GM21723 (cell line): ENCODE results near the gene KDM4F.
"Not testable (repeated sequence)": the region's sequence is repeated elsewhere in the genome, so short reads cannot be mapped to it uniquely, and the experiment has no call there.

ENCODE experiments used
- ATAC-seq: cut with Tn5 transposase; IDR thresholded peaks from one replicate; pipeline ENCODE4 v1.9.1; 2021; ENCODE audit warnings: mild to moderate bottlenecking, moderate library complexity; ENCODE audit not compliant: unreplicated experiment

Gene KDM4F

DNA sequence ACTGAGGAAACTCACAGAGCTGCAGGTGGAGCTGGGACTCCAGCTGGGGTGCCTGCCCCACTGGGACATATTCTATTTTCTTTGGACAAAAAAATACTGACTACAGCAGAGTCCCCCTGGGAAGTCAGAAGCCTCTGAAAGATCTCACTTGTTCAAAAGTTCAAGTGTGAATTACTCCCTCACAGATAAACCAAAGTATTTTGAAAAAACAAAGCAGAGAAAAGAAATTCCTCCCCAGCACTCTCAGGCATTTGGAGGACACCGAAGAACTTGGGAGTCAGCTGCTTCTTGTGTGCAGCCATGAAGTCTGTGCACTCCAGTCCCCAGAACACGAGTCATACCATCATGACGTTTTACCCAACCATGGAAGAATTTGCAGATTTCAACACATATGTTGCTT, at the start of gene KDM4F:
Gene KDM4F (plus strand): TSS at position 301 of the 400 bp plus-strand sequence.
- ATAC-seq = not testable (repeated sequence)

DNA sequence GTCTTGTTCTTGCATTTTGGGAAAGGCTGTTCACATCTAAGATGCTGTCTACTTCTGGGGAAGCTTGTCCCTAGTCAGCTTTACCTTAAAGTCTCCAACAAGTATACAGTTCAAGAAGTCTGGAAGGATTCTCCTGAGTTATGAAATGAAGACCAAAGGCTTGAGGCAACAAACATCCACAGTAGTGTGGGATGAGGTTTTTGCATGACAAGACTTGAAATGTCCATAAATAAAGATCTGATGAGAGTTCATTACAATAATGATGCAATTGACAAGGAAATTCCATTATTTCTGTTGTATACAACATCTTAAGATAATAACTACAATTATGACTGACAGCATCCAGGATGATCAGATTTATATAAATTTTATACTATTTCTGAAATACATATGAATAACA, 45.5 kb upstream of the KDM4F start:
- ATAC-seq = no peak

DNA sequence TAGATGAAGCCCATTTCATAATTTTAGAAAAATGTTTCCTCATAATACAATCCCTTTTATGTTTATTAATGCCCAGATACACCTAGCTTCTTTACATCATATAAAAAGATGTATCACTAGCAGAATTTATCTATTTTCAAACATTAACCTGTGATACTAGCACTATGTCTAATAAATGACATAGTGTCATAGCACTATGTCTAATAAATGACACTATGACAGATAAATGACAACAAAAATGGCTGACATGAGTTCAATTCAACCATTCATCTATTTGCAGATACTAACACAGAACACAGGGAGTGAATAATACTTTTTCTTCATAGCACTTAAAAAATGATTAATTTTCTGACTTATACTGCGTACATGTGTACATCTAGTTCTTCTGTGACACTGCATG, 43.6 kb upstream of the KDM4F start:
- ATAC-seq = no peak

DNA sequence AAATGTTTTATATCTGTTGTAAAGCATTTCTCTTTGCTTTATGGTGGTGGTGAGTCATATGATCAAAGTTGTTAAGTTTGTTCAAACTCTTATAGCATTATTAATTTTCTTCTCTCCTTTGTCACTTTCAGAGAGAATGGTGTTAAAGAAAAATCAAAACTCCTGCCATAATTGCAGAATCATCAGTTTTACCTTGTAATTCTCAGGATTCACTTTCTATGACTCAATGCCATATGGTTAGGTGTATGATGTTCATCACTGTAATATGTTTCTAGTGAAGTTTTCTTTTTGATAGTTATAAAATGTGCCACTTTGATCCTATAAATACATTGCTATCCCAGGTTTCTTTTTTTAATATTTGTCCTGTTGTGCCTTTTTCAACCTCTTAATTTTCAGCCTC, 37.8 kb upstream of the KDM4F start:
- no peak for ATAC-seq

DNA sequence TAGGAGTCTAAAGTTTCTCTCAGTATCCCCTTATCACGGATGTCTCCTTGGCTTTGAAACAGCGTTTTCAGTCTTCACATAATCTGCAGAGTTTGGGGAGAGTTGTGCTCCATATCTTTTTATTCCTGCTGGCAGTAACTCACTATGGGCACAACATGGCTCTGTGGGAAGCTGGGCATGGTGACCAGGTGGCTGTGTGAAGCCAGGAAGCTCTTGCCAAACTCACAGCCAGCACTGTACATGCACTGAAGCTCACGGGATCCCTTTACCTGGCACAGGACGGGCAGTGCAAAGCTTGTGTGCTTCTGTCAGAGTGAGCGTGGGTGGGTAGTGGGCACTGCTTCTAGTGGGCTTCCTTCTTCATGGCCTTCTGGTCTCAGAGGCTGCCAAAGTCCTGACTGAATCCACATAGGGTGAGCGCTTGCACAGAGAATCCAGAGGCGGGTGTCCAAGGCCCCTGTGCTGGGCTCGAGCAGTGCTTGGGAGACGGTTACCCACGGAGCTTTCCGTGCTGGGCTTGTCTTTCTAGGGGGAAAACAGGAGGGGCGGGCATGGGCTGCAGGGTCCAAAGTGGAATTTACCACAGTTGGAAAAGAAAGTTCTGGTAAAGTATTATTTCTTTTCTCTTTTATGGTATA, 34.9 kb upstream of the KDM4F start:
- ATAC-seq = no peak

DNA sequence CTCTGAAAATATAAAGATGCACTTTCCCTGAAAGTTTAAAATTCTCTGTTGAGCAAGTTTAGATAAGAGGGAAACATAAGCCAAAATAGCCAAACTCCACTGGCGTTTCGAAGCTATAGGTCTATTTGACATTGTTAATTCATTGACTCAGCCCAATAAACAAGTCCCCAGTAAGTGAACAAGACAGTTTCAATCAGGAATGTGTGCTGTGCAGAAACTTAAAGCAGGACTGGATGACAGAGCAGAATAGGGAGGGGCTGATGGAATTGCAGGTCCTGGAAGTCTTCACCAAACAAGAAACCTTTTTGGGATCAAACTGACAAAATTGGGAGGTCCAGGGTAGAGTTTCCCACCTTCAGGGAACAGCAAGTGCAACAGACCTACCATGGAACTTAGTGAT, 33.1 kb upstream of the KDM4F start:
- ATAC-seq = no peak

DNA sequence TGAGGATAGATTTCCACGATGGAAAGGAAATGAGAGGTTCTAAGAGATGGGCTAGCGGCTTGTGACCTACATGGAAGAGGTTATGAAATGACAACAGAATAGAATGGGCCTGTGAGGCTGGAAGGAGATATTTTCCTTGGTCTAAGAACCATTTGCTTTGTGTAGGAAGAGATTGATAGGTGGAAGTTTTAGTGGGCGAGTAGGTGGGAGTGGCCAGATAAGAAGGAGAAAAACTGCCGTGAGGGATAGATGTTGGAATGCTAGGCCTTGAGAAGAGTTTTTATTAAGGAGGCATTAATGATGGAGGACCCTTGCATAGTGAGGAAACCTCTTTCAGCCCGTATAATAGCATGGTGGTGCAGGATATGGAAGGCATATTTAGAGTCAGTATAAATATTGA, 27.8 kb upstream of the KDM4F start:
- ATAC-seq = not testable (repeated sequence)

DNA sequence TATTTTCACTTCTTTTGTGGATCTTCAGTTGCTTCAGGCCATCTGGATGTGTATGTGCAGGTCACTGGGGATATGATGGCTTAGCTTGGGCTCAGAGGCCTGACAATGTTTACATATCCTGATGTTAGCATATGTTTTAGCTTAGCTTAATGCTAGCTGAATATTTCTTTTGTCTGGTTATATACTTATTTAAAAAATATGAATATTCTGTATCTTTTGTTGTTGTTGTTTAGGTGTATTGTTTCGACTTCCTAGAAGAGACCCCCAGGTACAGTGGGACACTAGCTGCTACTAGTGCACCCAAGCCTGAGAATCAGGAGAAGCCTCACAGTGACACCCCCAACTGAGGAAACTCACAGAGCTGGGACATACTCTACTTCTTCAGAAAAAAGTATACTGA, 24.3 kb upstream of the KDM4F start, which contains the start of gene KDM4E:
Gene KDM4E (plus strand): TSS at position 301 of the 400 bp plus-strand sequence. CDS start 300 bp downstream, outside the sequence.
- ATAC-seq = no peak

DNA sequence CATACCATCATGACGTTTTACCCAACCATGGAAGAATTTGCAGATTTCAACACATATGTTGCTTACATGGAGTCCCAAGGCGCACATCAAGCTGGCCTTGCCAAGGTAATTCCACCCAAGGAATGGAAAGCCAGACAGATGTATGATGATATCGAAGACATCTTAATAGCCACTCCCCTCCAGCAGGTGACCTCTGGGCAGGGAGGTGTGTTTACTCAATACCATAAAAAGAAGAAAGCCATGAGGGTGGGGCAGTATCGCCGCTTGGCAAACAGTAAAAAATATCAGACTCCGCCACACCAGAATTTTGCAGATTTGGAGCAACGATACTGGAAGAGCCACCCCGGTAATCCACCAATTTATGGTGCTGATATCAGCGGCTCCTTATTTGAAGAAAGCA, 23.6 kb upstream of the KDM4F start:
- ATAC-seq = not testable (repeated sequence)

DNA sequence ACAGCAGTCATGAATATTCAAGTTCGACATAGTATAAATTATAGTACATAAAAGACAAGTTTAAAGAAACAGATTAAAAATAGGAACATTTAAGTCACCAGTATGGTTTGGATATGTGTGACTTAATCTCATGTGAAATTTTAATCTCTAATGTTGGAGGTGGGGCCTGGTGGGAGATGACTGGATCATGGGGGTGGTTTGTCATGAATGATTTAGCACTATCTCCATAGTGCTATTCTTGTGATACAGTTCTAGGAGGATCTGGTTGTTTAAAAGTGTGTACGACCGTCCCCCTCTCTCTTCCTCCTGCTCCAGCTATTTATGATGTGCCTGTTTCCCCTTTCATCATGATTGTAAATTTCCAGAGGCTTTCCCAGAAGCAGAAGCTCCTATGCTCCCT, 20.9 kb upstream of the KDM4F start:
- ATAC-seq = no peak

DNA sequence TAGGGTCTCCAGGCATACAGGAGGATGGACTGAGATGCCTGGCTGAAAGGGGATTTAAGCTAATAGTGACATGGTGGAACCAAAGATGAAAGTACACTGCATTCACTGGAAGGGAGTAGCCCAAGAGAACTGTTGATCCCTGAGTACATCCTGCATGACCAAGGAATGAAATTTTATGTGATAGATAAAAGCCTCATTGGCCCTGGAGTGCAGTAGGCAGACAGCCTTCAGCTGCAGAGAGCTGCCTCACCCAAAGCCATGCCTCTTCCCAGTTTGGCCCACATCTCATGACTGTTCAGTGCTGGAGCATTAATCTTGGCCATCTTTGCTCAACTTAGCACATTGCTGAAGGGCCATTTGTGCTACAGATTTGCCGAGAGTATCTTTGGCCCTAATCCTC, 16.2 kb upstream of the KDM4F start:
- ATAC-seq = no peak

DNA sequence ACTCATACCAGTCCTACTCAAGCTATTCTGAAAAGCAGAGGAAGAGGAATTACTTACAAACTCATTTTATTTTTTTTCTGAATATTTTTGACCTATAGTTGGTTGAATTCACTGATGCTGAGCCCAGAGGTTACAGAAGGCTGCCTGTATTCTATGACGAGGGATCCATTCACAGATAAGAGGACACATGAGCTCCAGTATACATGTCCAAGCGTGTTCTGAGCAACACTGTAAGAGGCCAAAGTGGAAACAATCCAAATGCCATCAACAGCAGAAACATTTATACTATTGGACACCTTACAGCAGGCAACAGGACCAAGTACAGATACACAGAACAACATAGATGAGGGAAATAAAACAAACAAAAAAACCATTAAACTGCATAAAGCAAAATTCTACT, 13.9 kb upstream of the KDM4F start:
- no peak for ATAC-seq

DNA sequence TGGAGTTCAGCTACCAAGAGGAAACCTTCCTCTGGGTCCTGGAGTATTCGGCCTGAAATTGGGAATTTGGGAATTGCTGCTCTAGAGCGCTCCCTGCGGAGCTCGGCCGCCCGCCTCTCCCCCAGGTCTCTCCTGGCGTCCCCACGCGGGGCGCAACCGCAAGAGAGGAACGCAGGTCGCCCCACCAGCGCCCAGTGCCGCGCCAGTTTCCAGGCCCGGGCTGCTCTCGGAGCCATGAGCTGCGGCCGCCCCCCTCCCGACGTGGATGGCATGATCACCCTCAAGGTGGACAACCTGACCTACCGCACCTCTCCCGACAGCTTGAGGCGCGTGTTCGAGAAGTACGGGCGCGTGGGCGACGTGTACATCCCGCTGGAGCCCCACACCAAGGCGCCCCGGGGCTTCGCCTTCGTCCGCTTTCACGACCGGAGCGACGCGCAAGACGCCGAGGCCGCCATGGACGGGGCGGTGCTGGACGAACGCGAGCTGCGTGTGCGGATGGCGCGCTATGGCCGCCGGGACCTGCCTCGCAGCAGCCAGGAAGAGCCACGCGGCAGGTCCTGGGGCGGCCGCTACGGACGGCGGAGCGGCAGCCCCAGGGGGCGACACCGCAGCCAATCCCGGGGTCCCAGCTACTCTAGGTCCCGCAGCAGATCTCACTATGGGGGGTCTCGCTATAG, 11.7 kb upstream of the KDM4F start:
- not testable (repeated sequence) for ATAC-seq

DNA sequence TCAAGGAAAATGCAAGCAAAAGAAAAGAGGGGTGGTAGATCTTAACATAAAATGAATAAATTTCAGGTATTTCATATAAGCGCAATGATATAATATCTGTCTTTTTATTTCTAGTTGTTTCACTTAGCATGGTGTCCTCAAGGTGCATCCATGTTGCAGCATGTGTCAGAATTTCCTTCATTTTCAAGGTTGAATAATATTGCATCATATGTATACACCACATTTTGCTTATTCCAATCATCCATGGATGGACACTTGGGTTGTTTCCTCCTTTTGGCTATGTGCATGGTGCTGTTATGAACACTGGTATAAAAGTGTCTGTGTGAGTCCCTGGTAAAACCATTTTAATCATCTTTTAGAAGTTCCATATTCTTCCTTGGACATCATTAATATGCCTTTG, 7.0 kb upstream of the KDM4F start:
- no peak for ATAC-seq

DNA sequence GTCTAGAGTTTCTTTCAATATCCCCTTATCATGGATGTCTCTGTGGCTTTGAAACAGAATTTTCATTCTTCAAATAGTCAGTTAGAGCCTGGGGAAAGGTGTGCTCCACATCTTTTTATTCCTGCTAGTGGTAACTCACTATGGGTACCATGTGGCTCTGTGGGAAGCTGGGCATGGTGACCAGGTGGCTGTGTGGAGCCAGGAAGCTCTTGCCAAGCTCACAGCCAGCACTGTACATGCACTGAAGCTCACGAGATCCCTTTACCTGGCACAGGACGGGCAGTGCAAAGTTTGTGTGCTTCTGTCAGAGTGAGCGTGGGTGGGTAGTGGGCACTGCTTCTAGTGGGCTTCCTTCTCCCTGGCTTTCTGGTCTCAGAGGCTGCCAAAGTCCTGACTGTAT, 6.3 kb upstream of the KDM4F start:
- ATAC-seq = no peak

DNA sequence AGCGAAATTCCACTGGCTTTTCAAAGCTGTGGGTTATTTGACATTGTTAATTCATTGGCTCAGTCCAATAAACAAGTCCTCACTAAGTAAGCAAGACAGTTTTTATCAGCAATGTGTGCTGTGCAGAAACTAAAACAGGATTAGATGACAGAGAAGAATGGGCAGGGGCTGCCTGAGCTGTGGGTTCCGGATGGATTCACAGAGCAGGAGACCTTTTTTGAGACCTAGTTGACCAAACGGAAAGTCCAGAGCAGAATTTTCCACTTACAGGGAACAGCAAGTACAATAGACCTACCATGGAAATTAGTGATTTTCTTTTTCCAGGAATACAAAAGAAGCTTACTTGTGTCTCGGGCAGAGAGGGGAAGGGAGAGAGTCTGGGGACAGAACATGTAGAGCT, 5.2 kb upstream of the KDM4F start:
- no peak for ATAC-seq

DNA sequence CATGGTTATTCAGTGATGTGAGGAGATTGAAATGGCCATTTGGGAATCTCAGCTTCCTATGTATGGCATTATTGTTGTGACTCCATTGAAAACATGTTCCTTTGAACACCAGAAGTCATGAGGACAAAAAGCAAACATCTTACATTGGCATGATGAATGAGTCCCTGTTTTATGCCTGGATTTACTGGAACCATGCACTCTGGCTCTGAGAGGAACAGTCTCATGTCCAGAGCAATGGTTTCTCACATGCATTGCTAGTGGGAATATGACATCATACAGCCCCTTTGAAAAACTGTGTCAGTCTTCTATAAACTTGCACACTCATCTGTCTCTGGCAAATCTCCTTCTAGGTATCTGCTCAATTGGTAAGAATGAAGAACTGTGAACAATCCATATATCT, 3.4 kb upstream of the KDM4F start:
- no peak for ATAC-seq

DNA sequence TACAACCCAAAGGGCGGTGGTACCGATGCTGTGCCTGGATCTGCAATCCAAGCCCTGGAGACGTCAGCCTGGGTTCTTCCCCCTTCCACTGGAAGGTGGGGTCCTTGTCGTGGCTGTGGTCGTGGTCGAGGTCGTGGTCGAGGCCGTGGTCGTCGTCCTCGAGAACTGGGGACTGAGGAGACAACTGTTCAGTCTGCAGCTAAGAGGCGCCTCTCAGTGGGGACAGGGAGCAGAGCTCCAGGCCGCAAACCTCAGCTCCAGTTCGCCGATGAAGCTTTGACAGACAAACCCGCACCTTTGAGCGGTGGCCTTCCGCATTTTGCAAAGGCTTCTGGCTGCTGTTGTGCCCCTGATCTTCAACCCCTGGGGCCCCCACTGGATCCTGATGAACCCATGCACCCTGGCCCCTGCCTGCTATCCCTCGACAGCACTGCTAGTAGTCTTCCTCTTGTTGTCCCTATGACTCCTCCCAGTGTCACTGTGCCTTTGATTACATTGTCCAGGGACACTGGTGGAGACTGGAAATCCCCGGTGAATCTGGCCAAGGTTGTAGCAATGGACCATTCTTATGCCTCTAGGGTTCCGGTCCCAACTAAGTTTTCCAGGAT, 1.5 kb downstream of the KDM4F start:
- no peak for ATAC-seq

DNA sequence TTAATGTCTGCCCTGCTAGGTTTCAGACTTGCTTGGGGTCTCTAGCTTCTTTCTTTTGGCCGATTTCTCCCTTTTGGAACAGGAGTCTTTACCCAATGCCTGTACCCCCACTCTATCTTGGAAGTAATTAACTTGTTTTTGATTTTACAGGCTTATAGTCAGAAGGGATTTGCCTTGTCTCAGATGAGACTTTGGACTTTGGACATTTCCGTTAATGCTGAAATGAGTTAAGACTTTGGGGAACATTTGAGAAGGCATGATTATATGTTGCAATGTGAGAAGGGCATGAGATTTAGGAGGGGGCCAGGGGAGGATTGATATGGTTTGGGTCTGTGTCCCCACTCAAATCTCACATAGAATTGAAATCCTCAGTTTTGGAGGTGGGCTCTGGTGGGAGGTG, 5.1 kb downstream of the KDM4F start:
- ATAC-seq = no peak

DNA sequence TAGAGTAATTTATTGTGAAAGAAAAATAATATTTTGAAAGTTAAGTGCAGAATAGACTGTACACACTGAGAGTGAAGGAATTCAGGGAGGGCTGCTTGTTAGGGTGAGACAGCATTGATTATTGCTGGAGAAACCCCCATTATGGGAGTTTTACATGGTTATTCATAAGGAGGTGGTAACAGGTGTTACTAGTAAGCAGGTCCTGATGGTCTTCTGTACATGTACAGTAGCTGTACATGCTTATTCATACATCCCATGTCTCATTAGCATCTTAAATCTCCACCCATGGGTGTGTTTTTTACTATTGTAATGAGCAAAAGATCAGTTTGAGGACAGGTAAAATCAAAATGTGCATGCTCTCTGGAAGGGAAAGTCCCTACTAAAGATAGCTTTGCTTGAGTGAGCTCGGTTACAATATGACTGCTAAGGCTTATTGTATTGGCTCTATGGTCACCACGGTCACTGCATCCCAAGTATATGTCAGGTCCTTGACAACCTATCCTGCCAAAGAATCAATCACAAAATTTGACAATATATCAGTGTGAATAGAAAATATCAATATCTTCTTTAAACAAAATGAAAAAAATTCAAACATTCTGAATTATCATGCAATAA, 6.2 kb downstream of the KDM4F start:
- peak; percentile 99 for ATAC-seq

DNA sequence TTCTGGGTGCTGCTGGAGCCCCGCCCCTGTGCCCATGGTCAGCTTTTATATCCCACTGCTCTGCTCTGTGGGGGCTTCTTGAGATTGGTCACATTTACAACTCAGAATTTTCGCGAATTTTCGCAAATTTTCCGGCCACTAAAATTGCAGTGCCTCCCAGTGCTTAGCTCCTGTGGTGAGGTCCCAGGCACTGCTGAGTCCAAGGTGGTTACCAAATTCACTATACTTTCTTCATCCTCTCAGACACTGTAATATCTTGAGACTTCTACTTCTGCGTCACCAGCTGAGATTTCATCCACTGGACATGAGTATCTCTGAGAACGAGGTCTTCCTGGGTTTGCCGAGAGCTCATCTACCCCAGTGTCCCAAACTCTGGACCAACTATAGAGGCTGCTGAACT, 8.7 kb downstream of the KDM4F start:
- ATAC-seq = no peak

DNA sequence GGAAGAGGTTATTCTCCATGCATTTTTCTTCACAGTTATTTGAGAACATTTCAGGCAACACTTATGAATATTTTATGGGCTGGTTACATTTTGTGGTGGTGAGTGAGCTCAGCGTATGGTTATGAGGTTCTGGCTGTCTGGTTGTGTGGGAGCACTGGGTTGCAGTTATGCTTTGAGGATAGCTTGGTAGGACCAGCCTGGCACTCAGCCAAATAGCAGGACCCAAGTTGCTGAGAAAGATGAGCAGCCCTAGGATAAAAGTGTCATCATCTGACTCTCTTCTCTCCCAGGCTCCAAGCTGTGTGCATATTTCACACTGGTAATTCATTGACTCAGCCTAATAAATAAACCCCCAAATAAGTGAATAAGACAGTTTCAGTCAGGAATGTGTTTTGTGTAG, 9.4 kb downstream of the KDM4F start:
- no peak for ATAC-seq
